Tibial artery (tissue), 4 donors: ENCODE data around the gene PTPN9.

ENCODE experiments used
- DNase-seq, 2 donors: peaks; one replicate each; pipeline ENCODE4 v3.0.0-alpha.2; 2019
- H3K27ac ChIP-seq, 2 donors: fragments of 200-600 bp; sonication (generic) in 1 of 2; 1 replicate in 1 of 2; 2 replicates in 1 of 2; pipeline ENCODE4 v1.5.1; 2018 to 2019; ENCODE audit warnings: mild to moderate bottlenecking in 1 of 2
- H3K27me3 ChIP-seq, 2 donors: fragments of 200-600 bp; sonication (generic) in 1 of 2; one replicate each; pipeline versions ENCODE4 v1.5.1 to v1.6.0; 2016 to 2019
- H3K36me3 ChIP-seq, 3 donors: fragments of 200-600 bp; sonication (generic) in 2 of 3; one replicate each; pipeline ENCODE4 v1.5.1; 2016 to 2019; ENCODE audit warnings: mild to moderate bottlenecking in 2 of 3
- H3K4me1 ChIP-seq, 4 donors: fragments of 200-600 bp; sonication (generic) in 2 of 4; 1 replicate in 3 of 4; 2 replicates in 1 of 4; pipeline ENCODE4 v1.5.1; 2016 to 2019
- H3K4me3 ChIP-seq, 2 donors: fragments of 200-600 bp; sonication (generic) in 1 of 2; 1 replicate in 1 of 2; 2 replicates in 1 of 2; pipeline ENCODE4 v1.5.1; 2018 to 2019; ENCODE audit warnings: mild to moderate bottlenecking in 2 of 2
- H3K9me3 ChIP-seq, 3 donors: fragments of 200-600 bp; sonication (generic) in 1 of 3; one replicate each; pipeline ENCODE4 v1.5.1; 2016 to 2019
- intact Hi-C: fragments of 100-400 bp; cut with DNase I; formaldehyde crosslinking; loops from one replicate; pipeline ENCODE4 v1.15.0; 2023; ENCODE audit warnings: low total_unique reads
- TF ChIP-seq, protein P1 (sequence below), 2 experiments: fragments of 200-600 bp in 1 of 2; fragments of 450-650 bp in 1 of 2; IDR thresholded peaks; one replicate each; pipeline ENCODE4 v1.5.1; 2017 to 2019; ENCODE audit warnings: antibody characterized with exemption in 2 of 2, mild to moderate bottlenecking in 1 of 2, moderate library complexity in 1 of 2

PTPN9 gene

DNA sequence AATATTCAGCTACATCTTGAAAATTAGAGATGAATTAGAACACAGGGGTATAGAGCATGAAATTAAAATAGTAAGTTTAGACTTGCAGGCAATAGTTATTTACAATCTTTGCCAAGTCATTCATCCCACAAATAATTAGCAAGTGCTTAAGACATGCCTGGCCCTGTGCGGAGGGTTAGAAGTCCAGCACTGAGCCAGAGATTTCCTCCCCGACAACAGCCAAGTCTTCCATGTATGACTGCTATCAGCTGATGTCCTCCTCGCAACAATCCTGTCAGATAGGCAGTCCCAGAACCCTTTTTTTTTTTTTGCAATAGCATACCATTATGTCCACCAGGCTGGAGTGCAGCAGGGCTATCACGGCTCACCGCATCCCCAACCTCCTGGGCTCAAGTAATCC, 142.2 kb downstream of the PTPN9 start:
- Histone ChIP-seq H3K4me3 (no peak overlapping the region), H3K4me1 (peaks cover 0 to 9% (median 0%) of the 10 kb centered on the region in 4 donors), H3K36me3 (peaks cover 0 to 7% (median 0%) of the 10 kb centered on the region in 3 donors), H3K27me3 (no peaks in the 10 kb centered on the region), H3K27ac (no peak overlapping the region), H3K9me3 (no peaks in the 10 kb centered on the region)
- intact Hi-C loops = no loop called here
- TF ChIP-seq, protein P1, sequence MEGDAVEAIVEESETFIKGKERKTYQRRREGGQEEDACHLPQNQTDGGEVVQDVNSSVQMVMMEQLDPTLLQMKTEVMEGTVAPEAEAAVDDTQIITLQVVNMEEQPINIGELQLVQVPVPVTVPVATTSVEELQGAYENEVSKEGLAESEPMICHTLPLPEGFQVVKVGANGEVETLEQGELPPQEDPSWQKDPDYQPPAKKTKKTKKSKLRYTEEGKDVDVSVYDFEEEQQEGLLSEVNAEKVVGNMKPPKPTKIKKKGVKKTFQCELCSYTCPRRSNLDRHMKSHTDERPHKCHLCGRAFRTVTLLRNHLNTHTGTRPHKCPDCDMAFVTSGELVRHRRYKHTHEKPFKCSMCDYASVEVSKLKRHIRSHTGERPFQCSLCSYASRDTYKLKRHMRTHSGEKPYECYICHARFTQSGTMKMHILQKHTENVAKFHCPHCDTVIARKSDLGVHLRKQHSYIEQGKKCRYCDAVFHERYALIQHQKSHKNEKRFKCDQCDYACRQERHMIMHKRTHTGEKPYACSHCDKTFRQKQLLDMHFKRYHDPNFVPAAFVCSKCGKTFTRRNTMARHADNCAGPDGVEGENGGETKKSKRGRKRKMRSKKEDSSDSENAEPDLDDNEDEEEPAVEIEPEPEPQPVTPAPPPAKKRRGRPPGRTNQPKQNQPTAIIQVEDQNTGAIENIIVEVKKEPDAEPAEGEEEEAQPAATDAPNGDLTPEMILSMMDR (IDR thresholded peaks at IDR 0.05) = no peak
- DNase-seq = no peak

DNA sequence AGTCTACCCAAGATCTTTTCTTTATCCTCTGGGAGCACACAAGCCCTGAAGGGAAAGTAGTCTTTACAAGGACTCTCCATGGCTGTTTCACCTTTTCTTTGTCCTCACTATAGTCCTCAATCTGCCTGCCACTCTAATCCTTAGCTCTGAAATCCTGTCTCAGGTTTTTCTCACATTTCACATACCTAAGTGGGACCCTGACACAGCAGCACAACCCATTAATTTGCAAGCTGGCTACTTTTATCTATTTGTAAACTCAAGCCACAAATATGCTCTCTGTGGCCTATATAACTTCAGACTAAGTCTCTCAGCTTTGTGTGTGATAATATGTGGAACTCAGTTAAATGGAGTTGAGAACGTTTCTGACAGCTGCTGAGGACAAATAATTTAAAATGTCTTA, 147.4 kb downstream of the PTPN9 start:
- TF ChIP-seq, protein P1 (IDR thresholded peaks at IDR 0.05) = no peak
- no peak overlapping the region for H3K27ac ChIP-seq
- no peak for DNase-seq
- H3K36me3 ChIP-seq = peaks cover 27 to 40% (median 29%) of the 10 kb centered on the region in 3 donors
- H3K9me3 ChIP-seq = no peaks in the 10 kb centered on the region
- intact Hi-C loops = no loop called here
- H3K27me3 ChIP-seq = no peaks in the 10 kb centered on the region
- H3K4me1 ChIP-seq = peaks cover 0 to 13% (median 0%) of the 10 kb centered on the region in 4 donors
- no peak overlapping the region for H3K4me3 ChIP-seq

DNA sequence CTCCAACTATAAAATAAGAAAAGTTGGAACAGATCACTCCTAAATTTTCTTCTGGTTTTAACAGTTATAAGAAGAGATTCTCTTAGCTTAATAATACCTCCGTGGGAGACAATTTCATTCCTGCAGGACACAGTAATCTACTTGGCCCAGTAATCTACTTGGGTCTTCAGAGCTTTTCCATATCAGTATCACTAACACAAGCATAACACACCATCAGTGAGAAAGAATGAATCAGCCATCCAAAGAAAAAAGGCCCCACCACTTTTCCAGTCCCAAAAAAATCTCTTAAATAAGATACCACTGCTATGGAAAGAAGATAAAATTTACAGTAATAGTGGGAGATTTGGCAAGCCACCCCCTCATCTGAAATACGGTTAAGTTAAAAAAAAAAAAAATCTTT, 147.8 kb downstream of the PTPN9 start:
- TF ChIP-seq, protein P1 (IDR thresholded peaks at IDR 0.05) = no peak
- Histone ChIP-seq H3K4me3 (no peak overlapping the region), H3K27me3 (no peaks in the 10 kb centered on the region), H3K27ac (no peak overlapping the region), H3K36me3 (peaks cover 27 to 40% (median 33%) of the 10 kb centered on the region in 3 donors), H3K4me1 (peaks cover 0 to 13% (median 0%) of the 10 kb centered on the region in 4 donors), H3K9me3 (no peaks in the 10 kb centered on the region)
- DNase-seq = no peak
- intact Hi-C loops = no loop called here

DNA sequence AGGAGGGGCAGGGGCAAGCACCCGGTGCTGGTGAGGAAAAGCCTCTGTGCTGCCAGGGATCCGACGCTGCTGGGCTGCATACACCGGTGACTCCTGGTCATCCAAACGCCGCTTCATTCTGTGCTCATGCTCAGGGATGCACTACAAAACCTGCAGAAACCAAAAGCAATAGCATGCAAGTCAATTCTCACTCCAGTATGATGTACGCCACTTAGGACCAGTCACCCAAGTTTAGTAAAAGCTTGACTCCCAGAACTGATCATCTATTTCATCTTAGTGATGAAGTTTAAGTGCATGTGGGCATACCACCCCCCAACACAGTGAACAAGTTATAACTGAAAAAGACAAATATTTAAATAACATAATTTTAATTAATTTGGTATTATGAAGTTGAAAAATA, 148.9 kb downstream of the PTPN9 start:
- no peaks in the 10 kb centered on the region for H3K27me3 ChIP-seq
- peaks cover 0 to 13% (median 0%) of the 10 kb centered on the region in 4 donors for H3K4me1 ChIP-seq
- H3K9me3 ChIP-seq = no peaks in the 10 kb centered on the region
- intact Hi-C loops = no loop called here
- DNase-seq = no peak
- no peak overlapping the region for H3K27ac ChIP-seq
- H3K36me3 ChIP-seq = peaks cover 27 to 34% (median 33%) of the 10 kb centered on the region in 3 donors
- H3K4me3 ChIP-seq = no peak overlapping the region
- TF ChIP-seq, protein P1 (IDR thresholded peaks at IDR 0.05) = no peak

DNA sequence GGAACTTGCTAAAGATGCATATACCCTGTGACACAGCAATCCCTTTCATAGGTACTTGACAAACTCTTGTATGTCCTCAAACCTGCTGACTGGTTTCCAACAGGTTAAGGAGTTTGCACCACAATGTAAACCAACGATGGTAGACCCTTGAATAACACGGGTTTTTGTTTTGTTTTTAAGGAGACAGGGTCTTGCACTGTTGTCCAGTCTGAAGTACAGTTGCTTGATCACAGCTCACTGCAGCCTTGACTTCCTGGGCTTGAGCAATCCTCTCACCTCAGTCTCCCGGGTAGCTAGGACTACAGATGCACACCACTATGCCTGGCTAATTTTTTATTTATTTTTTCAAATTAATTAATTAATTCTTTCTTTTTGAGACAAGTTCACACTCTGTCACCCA, 151.0 kb downstream of the PTPN9 start:
- peaks cover 27 to 45% (median 39%) of the 10 kb centered on the region in 3 donors for H3K36me3 ChIP-seq
- H3K27ac ChIP-seq = no peak overlapping the region
- intact Hi-C loops = no loop called here
- peaks cover 0 to 10% (median 0%) of the 10 kb centered on the region in 4 donors for H3K4me1 ChIP-seq
- DNase-seq = no peak
- H3K27me3 ChIP-seq = no peaks in the 10 kb centered on the region
- H3K9me3 ChIP-seq = no peaks in the 10 kb centered on the region
- TF ChIP-seq, protein P1 (IDR thresholded peaks at IDR 0.05) = no peak
- no peak overlapping the region for H3K4me3 ChIP-seq
